ENCODE measurements around the gene AHNAK2. TPM values are rescaled to one million over a fixed set of nuclear protein-coding genes. Genes with fewer than 3 reads are reported as not detected.
A peak's percentile ranks its signal among the peaks of the same experiment; 100 is the strongest.

The AHNAK2 gene
- total RNA-seq, 1 experiment from 2014 or later, result 45.0 TPM

DNA sequence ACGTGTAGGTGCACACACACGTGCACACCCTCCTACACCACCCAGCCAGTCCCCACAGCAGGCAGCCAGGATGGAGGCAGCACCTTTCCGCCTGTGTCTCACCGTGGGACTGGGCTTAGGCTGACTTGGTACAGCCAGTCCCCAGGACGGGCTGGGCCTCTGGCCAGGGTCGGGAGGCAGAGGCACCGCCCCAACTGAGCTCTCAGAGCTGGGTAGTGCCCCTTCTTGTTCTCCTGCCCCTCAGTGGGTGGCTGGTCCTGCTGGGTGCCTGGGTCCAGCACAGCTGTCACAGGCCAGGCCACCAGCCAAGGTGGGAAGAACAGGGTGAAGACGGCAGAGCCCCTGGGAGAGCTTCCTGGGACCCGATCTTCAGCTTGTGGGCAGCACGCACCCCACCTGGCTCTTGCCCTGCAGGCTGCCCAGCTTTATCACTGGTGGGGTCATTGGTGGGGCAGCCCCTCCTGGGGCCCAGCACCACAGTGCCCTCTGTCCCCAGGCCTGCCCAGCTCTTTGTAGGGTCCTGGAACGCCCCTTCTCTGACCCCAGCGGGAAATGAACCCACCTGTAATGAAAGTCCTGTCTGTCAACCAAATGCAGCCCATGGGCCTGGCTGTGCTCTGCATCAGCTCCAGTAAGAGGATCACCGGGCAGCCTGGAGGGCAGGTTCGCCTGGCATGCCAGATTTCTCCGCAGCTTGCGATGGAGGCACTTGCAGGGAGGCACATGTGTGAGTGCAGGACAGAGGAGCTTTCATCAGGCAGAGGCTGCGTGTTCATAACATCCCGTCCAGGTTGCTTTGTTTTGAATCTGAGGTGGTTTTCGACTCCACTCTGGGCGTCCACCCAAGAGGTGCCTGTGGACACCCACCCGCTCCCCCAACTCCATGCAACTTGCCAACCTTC, 28.0 kb upstream of the AHNAK2 start:
- Histone ChIP-seq H2AFZ (ENCODE audit: low read depth, low read length, poor library complexity, severe bottlenecking) (no peak overlapping the region), H3K4me3 (replicated peaks in 1 of 2; ENCODE audit: low read depth in 1 of 2, low read length in 2 of 2) (no peak overlapping the region), H3K27ac (ENCODE audit: low read depth, low read length) (no peak overlapping the region), H3K4me2 (ENCODE audit: low read length) (no peak overlapping the region), H3K27me3 (ENCODE audit: insufficient read depth, low read length) (no peaks in the 10 kb centered on the region), H3K9me2 (ENCODE audit: insufficient read depth) (no peaks in the 10 kb centered on the region), H3K36me3 (ENCODE audit: control insufficient read depth in 1 of 2, insufficient read depth in 2 of 2, low read length in 2 of 2) (peaks cover 19 to 25% of the 10 kb centered on the region in 2 experiments), H3K79me2 (ENCODE audit: insufficient read depth, low read length) (peaks cover 28% of the 10 kb centered on the region), H3K9ac (ENCODE audit: low read length) (no peak overlapping the region), H4K20me1 (ENCODE audit: insufficient read depth) (peaks cover 11% of the 10 kb centered on the region; the same call in 1 of the 2 replicates), H3K9me3 (ENCODE audit: control insufficient read depth in 1 of 2, insufficient read depth in 1 of 2, low read depth in 1 of 2, low read length in 2 of 2) (no peaks in the 10 kb centered on the region), H3K4me1 (ENCODE audit: control insufficient read depth in 1 of 2, insufficient read depth in 2 of 2, low read length in 2 of 2) (no peaks in the 10 kb centered on the region)
- POLR2A ChIA-PET, result no interaction called here
- no peak for TF ChIP-seq JUND (IDR thresholded peaks at IDR 0.05)
- no peak for TF ChIP-seq EGR1 (IDR thresholded peaks at IDR 0.05; ENCODE audit: low read depth)
- no peak for TF ChIP-seq EZH2phosphoT487 (IDR thresholded peaks at IDR 0.05; ENCODE audit: borderline replicate concordance)
- TF ChIP-seq, protein P1, sequence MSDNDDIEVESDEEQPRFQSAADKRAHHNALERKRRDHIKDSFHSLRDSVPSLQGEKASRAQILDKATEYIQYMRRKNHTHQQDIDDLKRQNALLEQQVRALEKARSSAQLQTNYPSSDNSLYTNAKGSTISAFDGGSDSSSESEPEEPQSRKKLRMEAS (IDR thresholded peaks at IDR 0.05), result no peak
- no peak for TF ChIP-seq TCF7L2 (IDR thresholded peaks at IDR 0.05; ENCODE audit: borderline replicate concordance, extremely low read depth, insufficient read depth, insufficient read length)
- TF ChIP-seq CTCF (IDR thresholded peaks at IDR 0.05 in 2 of 3, conservative IDR thresholded peaks at IDR 0.05 in 1 of 3; ENCODE audit: borderline replicate concordance in 1 of 3, insufficient read depth in 1 of 3, low read depth in 2 of 3, low read length in 2 of 3), result no peak
- TF ChIP-seq ZFX (IDR thresholded peaks at IDR 0.05), result no peak
- no peak for TF ChIP-seq RAD21 (IDR thresholded peaks at IDR 0.05; ENCODE audit: low read depth)
- no peak for TF ChIP-seq ZBTB33 (IDR thresholded peaks at IDR 0.05; ENCODE audit: extremely low read depth, insufficient replicate concordance, low read length)
- no peak for TF ChIP-seq SP1 (IDR thresholded peaks at IDR 0.05; ENCODE audit: low read depth)
- no peak for TF ChIP-seq ELF1 (IDR thresholded peaks at IDR 0.05; ENCODE audit: borderline replicate concordance, low read depth)
- no peak for TF ChIP-seq CBX3 (IDR thresholded peaks at IDR 0.05; ENCODE audit: low read depth)
- no peak for TF ChIP-seq SRF (IDR thresholded peaks at IDR 0.05; ENCODE audit: low read depth)
- no peak for TF ChIP-seq POLR2A (IDR thresholded peaks at IDR 0.05; ENCODE audit: borderline replicate concordance, extremely low read depth, insufficient read depth, insufficient read length)
- no peak for TF ChIP-seq YY1 (IDR thresholded peaks at IDR 0.05; ENCODE audit: extremely low read depth, insufficient replicate concordance, low read depth, low read length)
- no peak for TF ChIP-seq FOSL1 (IDR thresholded peaks at IDR 0.05; ENCODE audit: low read depth)
- no peak for TF ChIP-seq ZNF274 (IDR thresholded peaks at IDR 0.05; ENCODE audit: low read depth, low read length)
- TF ChIP-seq, protein P2, sequence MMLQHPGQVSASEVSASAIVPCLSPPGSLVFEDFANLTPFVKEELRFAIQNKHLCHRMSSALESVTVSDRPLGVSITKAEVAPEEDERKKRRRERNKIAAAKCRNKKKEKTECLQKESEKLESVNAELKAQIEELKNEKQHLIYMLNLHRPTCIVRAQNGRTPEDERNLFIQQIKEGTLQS (IDR thresholded peaks at IDR 0.05), result no peak
- DNase-seq (ENCODE audit: low read depth, low spot score) (no peak), ATAC-seq (peak; percentile 41)
- CTCF ChIA-PET, result no interaction called here
- RAD21 ChIA-PET (ENCODE audit: low non-redundant PET in 1 of 2, low total read pairs in 2 of 2, uncharacterized antibody in 2 of 2, unreplicated experiment in 2 of 2), result no interaction called here
- intact Hi-C loops (cut with micrococcal nuclease), result no loop called here
- no TSS peak for BruUV-seq (replicated peaks)

Measured in HCT116 (cell line).